ENCODE results near the gene HOXA10.

- TF ChIP-seq EZH2 (IDR thresholded peaks at IDR 0.05) (no peak), POLR2AphosphoS5 (IDR thresholded peaks at IDR 0.05; ENCODE audit: borderline replicate concordance, low read depth, low read length) (no peak), FOXP2 (optimal IDR thresholded peaks at IDR 0.05; ENCODE audit: control extremely low read depth, extremely low read length, insufficient read depth) (no peak)
These were observed 26.9 kb upstream of the HOXA10 start for GRCh38 chr7:27200761-27201579.

All from SK-N-MC (cell line).